PC-3 (cell line): ENCODE data around the gene PPM1F. TPM values are rescaled to one million over a fixed set of nuclear protein-coding genes. Genes with fewer than 3 reads are reported as not detected.

Experiments used
- ATAC-seq: fragments of 200-7000 bp; cut with Tn5 transposase; 2 replicates; pipeline ENCODE4 v1.9.1; 2020; ENCODE audit warnings: mild to moderate bottlenecking, moderate library complexity
- BruUV-seq: library from RNA; stranded (reverse); fragments of 400-500 nt; replicated peaks from 2 replicates; lab custom pipeline; 2021; lab: Mats Ljungman, UMichigan
- CTCF ChIA-PET: fragments of 300-600 bp; sonication (Branson Sonifier 250); formaldehyde crosslinking; loops from one replicate; lab custom pipeline; 2022; ENCODE audit warnings: antibody characterized with exemption; lab: Charles Lee
- POLR2A ChIA-PET: fragments of 300-600 bp; sonication (Branson Sonifier 250); formaldehyde crosslinking; loops from one replicate; lab custom pipeline; 2022; ENCODE audit warnings: antibody characterized with exemption; ENCODE audit not compliant: unreplicated experiment; lab: Charles Lee
- DNase-seq: peaks from one replicate; pipeline ENCODE4 v3.0.0-alpha.2; 2015
- H2AFZ ChIP-seq: fragments of 300-600 bp; sonication (generic); 2 replicates; pipeline ENCODE4 v1.6.0; 2016; ENCODE audit warnings: antibody characterized with exemption, low read length
- H3F3A ChIP-seq: fragments of 300-600 bp; sonication (generic); one replicate; pipeline ENCODE4 v1.6.0; 2017; ENCODE audit warnings: antibody characterized with exemption, low read length, control low read depth, mild to moderate bottlenecking; ENCODE audit not compliant: unreplicated experiment
- H3K27ac ChIP-seq: fragments of 300-600 bp; sonication (generic); 2 replicates; pipeline ENCODE4 v1.5.1; 2016; ENCODE audit warnings: mild to moderate bottlenecking, low read length
- H3K27me3 ChIP-seq: fragments of 300-600 bp; sonication (generic); 2 replicates; pipeline ENCODE4 v1.6.1; 2016; ENCODE audit warnings: low read length, mixed read lengths
- H3K36me3 ChIP-seq: fragments of 300-600 bp; sonication (generic); 2 replicates; pipeline ENCODE4 v1.6.1; 2016; ENCODE audit warnings: low read depth, mixed run types, low read length, mixed read lengths
- H3K4me1 ChIP-seq: fragments of 300-600 bp; sonication (generic); 2 replicates; pipeline ENCODE4 v1.5.1; 2016; ENCODE audit warnings: low read length; ENCODE audit not compliant: insufficient read depth
- H3K4me2 ChIP-seq: fragments of 300-600 bp; sonication (generic); 2 replicates; pipeline ENCODE4 v1.6.0; 2016; ENCODE audit warnings: low read length
- H3K4me3 ChIP-seq: fragments of 300-600 bp; sonication (generic); 2 replicates; pipeline ENCODE4 v1.5.1; 2016; ENCODE audit warnings: mild to moderate bottlenecking, low read length, mixed read lengths
- H3K79me2 ChIP-seq: fragments of 300-600 bp; sonication (generic); 2 replicates; pipeline ENCODE4 v1.6.1; 2017; ENCODE audit warnings: low read length, mixed read lengths
- H3K9ac ChIP-seq: fragments of 300-600 bp; sonication (generic); 2 replicates; pipeline ENCODE4 v1.6.0; 2016; ENCODE audit warnings: mild to moderate bottlenecking, low read length
- H3K9me2 ChIP-seq: fragments of 300-600 bp; sonication (generic); replicated peaks from 2 replicates; pipeline ENCODE4 v1.6.1; 2016; ENCODE audit warnings: mixed run types, low read length, mixed read lengths
- H3K9me3 ChIP-seq: fragments of 300-600 bp; sonication (generic); 2 replicates; pipeline ENCODE4 v1.6.1; 2016; ENCODE audit warnings: low read length, mixed read lengths
- H4K20me1 ChIP-seq: fragments of 300-600 bp; sonication (generic); 2 replicates; pipeline ENCODE4 v1.6.1; 2016; ENCODE audit warnings: low read length, mixed read lengths
- EZH2 ChIP-seq: fragments of 300-600 bp; sonication (generic); IDR thresholded peaks from one replicate; pipeline ENCODE4 v1.6.1; 2017; ENCODE audit warnings: antibody characterized with exemption, mild to moderate bottlenecking, low read length; ENCODE audit not compliant: unreplicated experiment
- EZH2phosphoT487 ChIP-seq: fragments of 300-600 bp; sonication (generic); IDR thresholded peaks from 2 replicates; pipeline ENCODE4 v1.6.1; 2018; ENCODE audit warnings: mild to moderate bottlenecking, antibody characterized with exemption, low read length, borderline replicate concordance
- intact Hi-C: fragments of 100-400 bp; cut with micrococcal nuclease; formaldehyde crosslinking; loops from 2 replicates; pipeline ENCODE4 v1.9.0; 2023
- total RNA-seq: library from RNA; depleted of rRNA; stranded (reverse); fragments of >200 nt; gene quantifications from 2 replicates; pipeline ENCODE4 v1.2.3, GENCODE V29; 2014
- TF ChIP-seq, protein P1 (sequence below): fragments of 300-600 bp; sonication (generic); conservative IDR thresholded peaks from 2 replicates; pipeline ENCODE4 v1.5.1; 2017; ENCODE audit warnings: antibody characterized with exemption, low read depth, mild to moderate bottlenecking, low read length

The PPM1F gene
- total RNA-seq, 1 experiment from 2014 or later = 40.4 TPM

DNA sequence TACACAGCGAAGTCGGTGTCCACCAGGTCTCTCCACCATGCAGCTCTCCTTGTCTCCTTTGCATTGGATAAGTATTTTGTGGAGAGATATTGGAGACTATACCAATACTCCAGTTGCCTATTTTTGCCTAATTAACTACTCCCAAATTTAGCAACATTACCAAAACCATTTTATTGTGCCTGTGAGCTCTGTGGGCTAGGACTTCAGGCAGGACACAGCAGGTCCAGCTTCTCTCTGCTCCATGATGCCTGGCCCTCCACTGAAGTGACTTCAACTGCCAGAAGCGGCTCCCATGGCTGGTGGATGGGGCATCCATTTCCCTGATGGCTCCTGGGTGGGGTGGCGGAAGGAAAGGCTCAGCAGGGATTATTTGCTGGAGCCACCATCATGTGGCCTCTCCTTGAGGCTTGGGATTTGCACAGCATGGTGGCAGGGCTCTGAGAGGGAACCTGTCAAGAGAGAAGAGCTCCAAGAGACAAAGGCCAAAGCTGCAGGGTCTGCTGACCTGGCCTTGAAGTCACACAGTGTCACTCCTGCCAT, 48.3 kb downstream of the PPM1F start:
- Histone ChIP-seq H3K4me2 (no peak overlapping the region), H3K27ac (no peak overlapping the region), H4K20me1 (no peaks in the 10 kb centered on the region), H3K9me2 (no peaks in the 10 kb centered on the region), H3K9ac (no peak overlapping the region), H3F3A (no peaks in the 10 kb centered on the region), H3K9me3 (no peaks in the 10 kb centered on the region), H3K79me2 (no peaks in the 10 kb centered on the region), H3K27me3 (no peaks in the 10 kb centered on the region), H3K4me3 (no peak overlapping the region), H2AFZ (no peak overlapping the region), H3K36me3 (no peaks in the 10 kb centered on the region), H3K4me1 (no peaks in the 10 kb centered on the region)
- DNase-seq = no peak
- CTCF ChIA-PET = no interaction called here
- BruUV-seq = no TSS peak
- ATAC-seq = no peak
- intact Hi-C loops = no loop called here
- POLR2A ChIA-PET = no interaction called here
- TF ChIP-seq, protein P1, sequence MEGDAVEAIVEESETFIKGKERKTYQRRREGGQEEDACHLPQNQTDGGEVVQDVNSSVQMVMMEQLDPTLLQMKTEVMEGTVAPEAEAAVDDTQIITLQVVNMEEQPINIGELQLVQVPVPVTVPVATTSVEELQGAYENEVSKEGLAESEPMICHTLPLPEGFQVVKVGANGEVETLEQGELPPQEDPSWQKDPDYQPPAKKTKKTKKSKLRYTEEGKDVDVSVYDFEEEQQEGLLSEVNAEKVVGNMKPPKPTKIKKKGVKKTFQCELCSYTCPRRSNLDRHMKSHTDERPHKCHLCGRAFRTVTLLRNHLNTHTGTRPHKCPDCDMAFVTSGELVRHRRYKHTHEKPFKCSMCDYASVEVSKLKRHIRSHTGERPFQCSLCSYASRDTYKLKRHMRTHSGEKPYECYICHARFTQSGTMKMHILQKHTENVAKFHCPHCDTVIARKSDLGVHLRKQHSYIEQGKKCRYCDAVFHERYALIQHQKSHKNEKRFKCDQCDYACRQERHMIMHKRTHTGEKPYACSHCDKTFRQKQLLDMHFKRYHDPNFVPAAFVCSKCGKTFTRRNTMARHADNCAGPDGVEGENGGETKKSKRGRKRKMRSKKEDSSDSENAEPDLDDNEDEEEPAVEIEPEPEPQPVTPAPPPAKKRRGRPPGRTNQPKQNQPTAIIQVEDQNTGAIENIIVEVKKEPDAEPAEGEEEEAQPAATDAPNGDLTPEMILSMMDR = no peak
- TF ChIP-seq EZH2phosphoT487 = no peak

DNA sequence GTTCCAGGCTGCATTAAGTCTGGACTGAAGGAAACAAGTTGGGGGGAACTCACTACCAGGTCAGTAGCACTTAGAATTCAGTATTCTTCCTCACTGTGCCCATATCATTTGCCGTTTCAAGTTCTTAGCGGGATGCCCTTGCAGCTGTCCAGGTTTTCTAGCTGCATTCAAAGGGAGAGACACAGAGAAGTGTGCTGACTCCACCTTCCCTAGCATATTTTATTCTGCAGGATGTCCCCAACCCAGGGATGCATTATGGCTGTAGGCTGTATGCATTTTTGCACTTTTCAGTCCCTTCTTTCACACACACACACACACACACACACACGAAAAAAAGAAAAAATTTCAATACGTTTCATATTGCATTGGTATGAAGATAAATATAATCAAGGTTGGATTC, 49.4 kb downstream of the PPM1F start:
- no peaks in the 10 kb centered on the region for H3K9me2 ChIP-seq
- H2AFZ ChIP-seq = no peak overlapping the region
- H3K27ac ChIP-seq = no peak overlapping the region
- H4K20me1 ChIP-seq = no peaks in the 10 kb centered on the region
- intact Hi-C loops = no loop called here
- H3F3A ChIP-seq = no peaks in the 10 kb centered on the region
- H3K4me2 ChIP-seq = no peak overlapping the region
- no peaks in the 10 kb centered on the region for H3K4me1 ChIP-seq
- TF ChIP-seq EZH2phosphoT487 (no peak), EZH2 (no peak)
- TF ChIP-seq, protein P1 = no peak
- ATAC-seq (no peak), DNase-seq (no peak)
- ChIA-PET POLR2A (interaction anchor here (0.6 kb wide), 1 partner anchor 14 kb away, joined by 5 read pairs; no protein-coding TSS in a partner anchor), CTCF (no interaction called here)
- BruUV-seq = no TSS peak
- no peaks in the 10 kb centered on the region for H3K36me3 ChIP-seq
- no peak overlapping the region for H3K9ac ChIP-seq
- H3K4me3 ChIP-seq = no peak overlapping the region
- no peaks in the 10 kb centered on the region for H3K9me3 ChIP-seq
- no peaks in the 10 kb centered on the region for H3K79me2 ChIP-seq
- no peaks in the 10 kb centered on the region for H3K27me3 ChIP-seq

DNA sequence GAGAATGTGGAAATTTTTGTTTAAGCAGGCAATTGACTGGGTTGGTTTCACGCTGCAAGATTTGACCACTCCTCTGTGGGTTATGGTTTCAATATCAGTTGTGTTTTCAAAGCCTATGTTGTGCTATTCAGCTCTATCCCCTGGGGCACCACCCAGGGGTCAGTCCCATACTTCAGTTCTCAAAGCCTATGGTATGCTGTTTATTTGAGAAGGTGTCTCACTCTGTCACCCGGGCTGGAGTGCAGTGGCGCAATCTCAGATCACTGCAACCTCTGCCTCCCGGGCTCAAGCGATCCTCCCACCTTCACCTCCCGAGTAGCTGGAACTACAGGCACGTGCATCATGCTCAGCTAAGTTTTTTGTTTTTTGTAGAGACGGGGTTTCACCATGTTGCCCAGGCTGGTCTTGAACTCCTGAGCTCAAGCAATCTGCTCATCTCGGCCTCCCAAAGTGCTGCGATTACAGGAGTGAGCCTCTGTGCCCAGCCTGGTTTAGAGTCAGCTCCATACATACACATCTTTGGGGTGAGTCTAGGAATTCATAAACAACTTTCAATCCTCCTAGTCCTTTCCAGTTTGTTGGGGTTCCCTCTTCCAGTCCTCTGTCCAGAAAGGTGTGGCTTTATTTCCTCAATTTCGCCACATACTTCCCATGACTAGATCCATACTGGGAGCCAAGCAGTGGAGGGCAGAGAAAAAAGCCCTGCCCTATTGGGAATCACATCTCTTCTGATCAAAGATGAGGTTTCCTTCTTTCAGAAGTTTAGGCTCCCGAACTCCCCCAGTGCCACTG, 50.2 kb downstream of the PPM1F start:
- TF ChIP-seq EZH2 = no peak
- TF ChIP-seq, protein P1 = no peak
- TF ChIP-seq EZH2phosphoT487 = no peak
- no peak overlapping the region for H3K4me2 ChIP-seq
- no peaks in the 10 kb centered on the region for H4K20me1 ChIP-seq
- H3K27me3 ChIP-seq = no peaks in the 10 kb centered on the region
- H2AFZ ChIP-seq = no peak overlapping the region
- no peaks in the 10 kb centered on the region for H3K9me2 ChIP-seq
- DNase-seq (no peak), ATAC-seq (no peak)
- intact Hi-C loops = no loop called here
- no peak overlapping the region for H3K9ac ChIP-seq
- ChIA-PET POLR2A (interaction anchor here (0.6 kb wide), 1 partner anchor 15 kb away, joined by 5 read pairs; no protein-coding TSS in a partner anchor), CTCF (no interaction called here)
- H3K79me2 ChIP-seq = no peaks in the 10 kb centered on the region
- H3K27ac ChIP-seq = no peak overlapping the region
- no peaks in the 10 kb centered on the region for H3K9me3 ChIP-seq
- H3K4me1 ChIP-seq = no peaks in the 10 kb centered on the region
- BruUV-seq = no TSS peak
- H3K36me3 ChIP-seq = no peaks in the 10 kb centered on the region
- H3K4me3 ChIP-seq = no peak overlapping the region
- no peaks in the 10 kb centered on the region for H3F3A ChIP-seq
